ENCODE measurements around the gene SELENOO.

SELENOO gene

GRCh38 chr22:50192436-50193204, 8.2 kb upstream of the SELENOO start:
- intact Hi-C loops (cut with DNase I; ENCODE audit: low total_unique reads) = no loop called here
- Histone ChIP-seq H3K36me3 (peaks cover 7 to 48% (median 24%) of the 10 kb centered on the region in 3 donors), H3K4me1 (peaks cover 0 to 34% (median 23%) of the 10 kb centered on the region in 4 donors), H3K27ac (no peak overlapping the region), H3K9me3 (no peaks in the 10 kb centered on the region), H3K4me3 (no peak overlapping the region), H3K27me3 (no peaks in the 10 kb centered on the region)
- no peak for TF ChIP-seq CTCF (IDR thresholded peaks at IDR 0.05)
- no peak for DNase-seq

- no peak for TF ChIP-seq CTCF (IDR thresholded peaks at IDR 0.05)
- Histone ChIP-seq H3K27ac (no peak overlapping the region), H3K9me3 (no peaks in the 10 kb centered on the region), H3K36me3 (peaks cover 7 to 58% (median 29%) of the 10 kb centered on the region in 3 donors), H3K4me1 (peaks cover 0 to 34% (median 23%) of the 10 kb centered on the region in 4 donors), H3K4me3 (no peak overlapping the region), H3K27me3 (no peaks in the 10 kb centered on the region)
- intact Hi-C loops (cut with DNase I; ENCODE audit: low total_unique reads) = no loop called here
- no peak for DNase-seq
Measured at GRCh38 chr22:50193621-50194020, 7.2 kb upstream of the SELENOO start.

GRCh38 chr22:50194037-50194805, 6.6 kb upstream of the SELENOO start:
- peaks cover 7 to 64% (median 29%) of the 10 kb centered on the region in 3 donors for H3K36me3 ChIP-seq
- no peaks in the 10 kb centered on the region for H3K27me3 ChIP-seq
- intact Hi-C loops (cut with DNase I; ENCODE audit: low total_unique reads) = no loop called here
- no peak for DNase-seq
- no peak overlapping the region for H3K27ac ChIP-seq
- H3K4me3 ChIP-seq = no peak overlapping the region
- no peaks in the 10 kb centered on the region for H3K9me3 ChIP-seq
- peaks cover 0 to 31% (median 20%) of the 10 kb centered on the region in 4 donors for H3K4me1 ChIP-seq
- TF ChIP-seq CTCF (IDR thresholded peaks at IDR 0.05) = no peak

- no peak overlapping the region for H3K4me3 ChIP-seq
- no peak for TF ChIP-seq CTCF (IDR thresholded peaks at IDR 0.05)
- intact Hi-C loops (cut with DNase I; ENCODE audit: low total_unique reads) = no loop called here
- H3K4me1 ChIP-seq = peaks cover 0 to 21% (median 8%) of the 10 kb centered on the region in 4 donors
- H3K9me3 ChIP-seq = no peaks in the 10 kb centered on the region
- H3K36me3 ChIP-seq = peaks cover 7 to 64% (median 29%) of the 10 kb centered on the region in 3 donors
- no peak overlapping the region for H3K27ac ChIP-seq
- DNase-seq = no peak
- H3K27me3 ChIP-seq = no peaks in the 10 kb centered on the region
Measured at GRCh38 chr22:50196256-50196655, 4.6 kb upstream of the SELENOO start.

GRCh38 chr22:50197000-50197800, 3.6 kb upstream of the SELENOO start:
- Histone ChIP-seq H3K9me3 (no peaks in the 10 kb centered on the region), H3K4me1 (peaks cover 0 to 21% (median 15%) of the 10 kb centered on the region in 4 donors), H3K4me3 (no peak overlapping the region), H3K36me3 (peaks cover 7 to 64% (median 29%) of the 10 kb centered on the region in 3 donors), H3K27ac (no peak overlapping the region), H3K27me3 (no peaks in the 10 kb centered on the region)
- TF ChIP-seq CTCF (IDR thresholded peaks at IDR 0.05) = no peak
- DNase-seq = no peak
- intact Hi-C loops (cut with DNase I; ENCODE audit: low total_unique reads) = no loop called here
